Karpas-422 (cell line): ENCODE measurements around the gene TEAD4. TPM values are rescaled to one million over a fixed set of nuclear protein-coding genes. Genes with fewer than 3 reads are reported as not detected.

Source experiments
- DNase-seq: peaks from one replicate; pipeline ENCODE4 v3.0.0-alpha.2; 2015
- H2AFZ ChIP-seq: fragments of 200-600 bp; sonication (generic); 2 replicates; pipeline ENCODE4 v1.6.1; 2014; ENCODE audit warnings: antibody characterized with exemption, low read length, mixed read lengths
- H3K27ac ChIP-seq: fragments of 200-600 bp; sonication (generic); 2 replicates; pipeline ENCODE4 v1.5.1; 2014; ENCODE audit warnings: mild to moderate bottlenecking, low read length, moderate library complexity
- H3K27me3 ChIP-seq: fragments of 200-600 bp; sonication (generic); 2 replicates; pipeline ENCODE4 v1.6.1; 2014; ENCODE audit warnings: low read length, mixed read lengths
- H3K36me3 ChIP-seq: fragments of 200-600 bp; sonication (generic); 2 replicates; pipeline ENCODE4 v1.6.1; 2014; ENCODE audit warnings: low read length, mixed read lengths; ENCODE audit not compliant: insufficient read depth
- H3K4me1 ChIP-seq: fragments of 200-600 bp; sonication (generic); 2 replicates; pipeline ENCODE4 v1.6.1; 2014; ENCODE audit warnings: mild to moderate bottlenecking, low read length, mixed read lengths
- H3K4me2 ChIP-seq: fragments of 200-600 bp; sonication (generic); 2 replicates; pipeline ENCODE4 v1.6.1; 2014; ENCODE audit warnings: low read length, low read depth, mild to moderate bottlenecking; ENCODE audit not compliant: poor library complexity, severe bottlenecking
- H3K4me3 ChIP-seq: fragments of 200-600 bp; sonication (generic); 2 replicates; pipeline ENCODE4 v1.5.1; 2014; ENCODE audit warnings: mild to moderate bottlenecking, antibody characterized with exemption, low read length, mixed read lengths
- H3K79me2 ChIP-seq: fragments of 200-600 bp; sonication (generic); 2 replicates; pipeline ENCODE4 v1.6.1; 2014; ENCODE audit warnings: mild to moderate bottlenecking, low read length, mixed read lengths
- H3K9ac ChIP-seq: fragments of 200-600 bp; sonication (generic); 2 replicates; pipeline ENCODE4 v1.6.0; 2014; ENCODE audit warnings: low read length
- H3K9me2 ChIP-seq: fragments of 200-600 bp; sonication (generic), shearing (Covaris generic); replicated peaks from 2 replicates; pipeline ENCODE4 v1.6.0; 2014; ENCODE audit warnings: mild to moderate bottlenecking, low read length, moderate library complexity; ENCODE audit not compliant: insufficient read depth
- H3K9me3 ChIP-seq: fragments of 300-700, 200-600 bp; sonication (generic); 2 replicates; pipeline ENCODE4 v1.6.1; 2014; ENCODE audit warnings: low read length, mixed read lengths
- H4K20me1 ChIP-seq: fragments of 200-600 bp; sonication (generic); 2 replicates; pipeline ENCODE4 v1.6.1; 2014; ENCODE audit warnings: mild to moderate bottlenecking, antibody characterized with exemption, low read length, low read depth; ENCODE audit not compliant: insufficient read depth
- total RNA-seq: library from RNA; depleted of rRNA; stranded (reverse); fragments of >200 nt; shearing (Covaris generic); gene quantifications from 2 replicates; pipeline ENCODE4 v1.2.3, GENCODE V29; 2014; ENCODE audit warnings: low replicate concordance

Gene TEAD4
- total RNA-seq, 1 experiment from 2014 or later = not detected

- H2AFZ ChIP-seq = no peak overlapping the region
- H3K36me3 ChIP-seq = no peaks in the 10 kb centered on the region
- H3K4me2 ChIP-seq = peak overlapping the region; percentile 82
- H3K27me3 ChIP-seq = no peaks in the 10 kb centered on the region
- no peak overlapping the region for H3K9ac ChIP-seq
- no peaks in the 10 kb centered on the region for H3K79me2 ChIP-seq
- no peaks in the 10 kb centered on the region for H3K9me3 ChIP-seq
- H3K9me2 ChIP-seq = no peaks in the 10 kb centered on the region
- no peaks in the 10 kb centered on the region for H4K20me1 ChIP-seq
- no peak overlapping the region for H3K4me3 ChIP-seq
- no peak for DNase-seq
- H3K27ac ChIP-seq = no peak overlapping the region
- peaks cover 65% of the 10 kb centered on the region for H3K4me1 ChIP-seq
Measured at GRCh38 chr12:3043406-3043805, 84.2 kb downstream of the TEAD4 start.

GRCh38 chr12:3044141-3044630, 85.0 kb downstream of the TEAD4 start:
- Histone ChIP-seq H3K4me3 (no peak overlapping the region), H3K9ac (no peak overlapping the region), H3K36me3 (no peaks in the 10 kb centered on the region), H2AFZ (no peak overlapping the region), H3K9me3 (no peaks in the 10 kb centered on the region), H3K79me2 (no peaks in the 10 kb centered on the region), H4K20me1 (no peaks in the 10 kb centered on the region), H3K4me2 (no peak overlapping the region), H3K4me1 (peaks cover 58% of the 10 kb centered on the region), H3K9me2 (no peaks in the 10 kb centered on the region), H3K27me3 (no peaks in the 10 kb centered on the region), H3K27ac (no peak overlapping the region)
- no peak for DNase-seq

- Histone ChIP-seq H3K4me1 (peaks cover 58% of the 10 kb centered on the region), H3K27ac (no peak overlapping the region), H3K36me3 (no peaks in the 10 kb centered on the region), H3K9me2 (no peaks in the 10 kb centered on the region), H3K9me3 (no peaks in the 10 kb centered on the region), H3K4me2 (no peak overlapping the region), H3K27me3 (no peaks in the 10 kb centered on the region), H3K9ac (no peak overlapping the region), H4K20me1 (no peaks in the 10 kb centered on the region), H2AFZ (no peak overlapping the region), H3K79me2 (no peaks in the 10 kb centered on the region), H3K4me3 (no peak overlapping the region)
- DNase-seq = no peak
Measured at GRCh38 chr12:3045494-3045893, 86.3 kb downstream of the TEAD4 start.

DNA sequence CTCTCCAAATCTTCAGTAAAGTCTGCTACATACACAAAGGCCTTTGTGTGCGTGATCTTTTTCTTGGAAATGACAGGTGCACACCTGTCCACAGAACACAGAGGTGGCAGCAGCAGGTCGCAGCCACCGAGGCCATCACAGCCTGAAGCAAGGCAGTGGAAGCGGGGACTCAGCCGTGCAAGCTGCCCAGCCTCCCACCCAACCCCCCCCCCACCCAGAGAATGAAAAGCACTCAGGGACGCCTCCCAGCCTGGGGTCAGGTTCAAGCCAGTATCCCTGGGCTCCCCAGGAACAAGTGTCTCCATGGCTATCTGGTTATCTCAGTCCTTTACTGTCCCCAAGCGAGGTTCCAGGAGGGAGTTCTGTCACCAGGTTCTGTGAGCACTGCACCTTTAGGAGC, 86.8 kb downstream of the TEAD4 start:
- Histone ChIP-seq H3K9me3 (no peaks in the 10 kb centered on the region), H3K9ac (no peak overlapping the region), H3K9me2 (no peaks in the 10 kb centered on the region), H3K4me3 (no peak overlapping the region), H3K4me1 (peaks cover 53% of the 10 kb centered on the region), H3K27ac (no peak overlapping the region), H2AFZ (no peak overlapping the region), H3K4me2 (no peak overlapping the region), H3K79me2 (no peaks in the 10 kb centered on the region), H3K36me3 (no peaks in the 10 kb centered on the region), H3K27me3 (no peaks in the 10 kb centered on the region), H4K20me1 (no peaks in the 10 kb centered on the region)
- DNase-seq = no peak

DNA sequence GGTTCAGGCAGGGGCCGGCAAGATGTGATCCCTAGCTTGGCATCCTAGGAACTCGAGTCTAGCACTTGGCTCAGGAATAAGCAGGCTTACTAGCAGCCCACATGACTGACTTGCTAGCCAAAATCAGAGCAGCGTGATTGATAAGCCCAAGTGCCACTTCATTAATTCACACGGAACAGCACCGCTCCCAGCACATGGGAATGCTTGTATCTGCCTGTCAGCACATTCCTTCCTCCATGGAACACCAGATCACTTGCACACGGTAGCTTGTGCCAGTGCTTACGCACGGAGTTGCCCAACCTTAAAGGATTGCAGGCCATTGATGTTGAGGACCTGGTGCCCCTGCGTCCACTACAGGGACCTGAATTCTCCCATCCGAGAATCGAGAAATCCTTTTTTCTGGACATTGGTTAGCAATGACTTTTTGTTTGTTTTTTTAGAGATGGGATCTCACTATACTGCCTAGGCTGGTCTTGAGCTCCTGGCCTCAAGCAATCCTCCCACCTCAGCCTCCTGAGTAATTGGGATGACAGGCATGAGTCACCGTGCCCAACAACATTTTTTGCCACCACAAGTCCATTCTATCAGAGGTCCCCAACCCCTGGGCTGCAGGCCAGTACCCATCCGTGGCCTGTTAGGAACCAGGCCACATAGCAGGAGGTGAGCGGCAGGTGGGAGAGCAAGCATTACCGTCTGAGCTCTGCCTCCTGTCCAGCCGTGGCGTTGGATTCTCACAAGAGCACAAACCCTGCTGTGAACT, 87.4 kb downstream of the TEAD4 start:
- H3K4me1 ChIP-seq = peaks cover 47% of the 10 kb centered on the region
- no peak for DNase-seq
- H3K4me2 ChIP-seq = no peak overlapping the region
- no peak overlapping the region for H3K27ac ChIP-seq
- no peak overlapping the region for H2AFZ ChIP-seq
- H3K4me3 ChIP-seq = no peak overlapping the region
- H3K9me2 ChIP-seq = no peaks in the 10 kb centered on the region
- H3K9ac ChIP-seq = no peak overlapping the region
- H3K27me3 ChIP-seq = no peaks in the 10 kb centered on the region
- no peaks in the 10 kb centered on the region for H3K9me3 ChIP-seq
- H3K36me3 ChIP-seq = no peaks in the 10 kb centered on the region
- no peaks in the 10 kb centered on the region for H3K79me2 ChIP-seq
- no peaks in the 10 kb centered on the region for H4K20me1 ChIP-seq

GRCh38 chr12:3047961-3048360, 88.8 kb downstream of the TEAD4 start:
- Histone ChIP-seq H3K9me3 (no peaks in the 10 kb centered on the region), H4K20me1 (no peaks in the 10 kb centered on the region), H3K9me2 (no peaks in the 10 kb centered on the region), H3K9ac (no peak overlapping the region), H2AFZ (no peak overlapping the region), H3K4me2 (no peak overlapping the region), H3K4me1 (peaks cover 34% of the 10 kb centered on the region), H3K27ac (no peak overlapping the region), H3K36me3 (no peaks in the 10 kb centered on the region), H3K27me3 (no peaks in the 10 kb centered on the region), H3K4me3 (no peak overlapping the region), H3K79me2 (no peaks in the 10 kb centered on the region)
- DNase-seq = no peak

DNA sequence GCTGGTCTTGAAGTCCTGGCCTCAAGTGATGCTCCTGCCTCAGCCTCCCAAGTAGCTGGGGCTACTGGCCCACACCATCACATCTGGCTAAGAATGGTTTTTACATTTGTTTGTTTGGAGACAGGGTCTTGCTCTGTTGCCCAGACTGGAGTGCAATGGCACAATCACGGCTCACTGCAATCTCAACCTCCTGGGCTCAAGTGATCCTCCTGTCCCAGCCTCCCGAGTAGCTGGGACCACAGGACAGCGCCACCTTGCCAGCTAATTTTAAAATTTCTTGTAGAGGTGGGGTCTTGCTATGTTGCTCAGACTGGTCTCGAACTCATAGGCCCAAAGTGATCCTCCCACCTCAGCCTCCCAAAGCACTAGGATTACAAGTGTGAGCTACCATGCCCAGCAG, 89.3 kb downstream of the TEAD4 start:
- Histone ChIP-seq H3K79me2 (no peaks in the 10 kb centered on the region), H4K20me1 (no peaks in the 10 kb centered on the region), H3K9ac (no peak overlapping the region), H3K9me2 (no peaks in the 10 kb centered on the region), H3K9me3 (no peaks in the 10 kb centered on the region), H3K4me2 (no peak overlapping the region), H3K27me3 (no peaks in the 10 kb centered on the region), H3K4me3 (no peak overlapping the region), H3K27ac (no peak overlapping the region), H3K36me3 (no peaks in the 10 kb centered on the region), H3K4me1 (peaks cover 28% of the 10 kb centered on the region), H2AFZ (no peak overlapping the region)
- DNase-seq = no peak

- Histone ChIP-seq H3K9me3 (no peaks in the 10 kb centered on the region), H2AFZ (no peak overlapping the region), H4K20me1 (no peaks in the 10 kb centered on the region), H3K79me2 (no peaks in the 10 kb centered on the region), H3K36me3 (no peaks in the 10 kb centered on the region), H3K4me3 (no peak overlapping the region; the same call in 1 of the 2 replicates), H3K9me2 (no peaks in the 10 kb centered on the region), H3K27me3 (no peaks in the 10 kb centered on the region), H3K4me2 (peak overlapping the region; percentile 36), H3K9ac (no peak overlapping the region; the same call in 1 of the 2 replicates), H3K4me1 (peaks cover 22% of the 10 kb centered on the region), H3K27ac (no peak overlapping the region)
- DNase-seq = no peak
Measured at GRCh38 chr12:3049176-3049575, 90.0 kb downstream of the TEAD4 start.
